Skeletal muscle satellite cell (primary cell): ENCODE measurements around the gene NSD1. TPM values are rescaled to one million over a fixed set of nuclear protein-coding genes. Genes with fewer than 3 reads are reported as not detected.

Experiments
- H3K27me3 ChIP-seq: 2 replicates; pipeline ENCODE4 v1.7.0; 2013; ENCODE audit warnings: low read length; ENCODE audit not compliant: control insufficient read depth, insufficient read depth
- H3K36me3 ChIP-seq: 2 replicates; pipeline ENCODE4 v1.7.0; 2013; ENCODE audit warnings: mild to moderate bottlenecking, control low read depth, low read length; ENCODE audit not compliant: insufficient read depth
- H3K4me1 ChIP-seq: 2 replicates; pipeline ENCODE4 v1.7.0; 2013; ENCODE audit warnings: low read length; ENCODE audit not compliant: control insufficient read depth, insufficient read depth
- H3K4me2 ChIP-seq: 2 replicates; pipeline ENCODE4 v1.7.0; 2013; ENCODE audit warnings: mild to moderate bottlenecking, low read length
- H3K4me3 ChIP-seq: 2 replicates; pipeline ENCODE4 v1.7.0; 2013; ENCODE audit warnings: low read length
- H3K9ac ChIP-seq: 2 replicates; pipeline ENCODE4 v1.7.0; 2013; ENCODE audit warnings: mild to moderate bottlenecking, low read depth, low read length, moderate library complexity
- H3K9me3 ChIP-seq: replicated peaks from 2 replicates; pipeline ENCODE4 v1.7.0; 2013; ENCODE audit warnings: mild to moderate bottlenecking, control low read depth, low read length
- total RNA-seq: library from RNA; depleted of rRNA; stranded (reverse); fragments of >200 nt; gene quantifications from 2 replicates; pipeline ENCODE4 v1.2.3, GENCODE V29; 2012; rRNA removed

Gene NSD1
- total RNA-seq = 28.1 and 29.7 TPM in 2 replicates

DNA sequence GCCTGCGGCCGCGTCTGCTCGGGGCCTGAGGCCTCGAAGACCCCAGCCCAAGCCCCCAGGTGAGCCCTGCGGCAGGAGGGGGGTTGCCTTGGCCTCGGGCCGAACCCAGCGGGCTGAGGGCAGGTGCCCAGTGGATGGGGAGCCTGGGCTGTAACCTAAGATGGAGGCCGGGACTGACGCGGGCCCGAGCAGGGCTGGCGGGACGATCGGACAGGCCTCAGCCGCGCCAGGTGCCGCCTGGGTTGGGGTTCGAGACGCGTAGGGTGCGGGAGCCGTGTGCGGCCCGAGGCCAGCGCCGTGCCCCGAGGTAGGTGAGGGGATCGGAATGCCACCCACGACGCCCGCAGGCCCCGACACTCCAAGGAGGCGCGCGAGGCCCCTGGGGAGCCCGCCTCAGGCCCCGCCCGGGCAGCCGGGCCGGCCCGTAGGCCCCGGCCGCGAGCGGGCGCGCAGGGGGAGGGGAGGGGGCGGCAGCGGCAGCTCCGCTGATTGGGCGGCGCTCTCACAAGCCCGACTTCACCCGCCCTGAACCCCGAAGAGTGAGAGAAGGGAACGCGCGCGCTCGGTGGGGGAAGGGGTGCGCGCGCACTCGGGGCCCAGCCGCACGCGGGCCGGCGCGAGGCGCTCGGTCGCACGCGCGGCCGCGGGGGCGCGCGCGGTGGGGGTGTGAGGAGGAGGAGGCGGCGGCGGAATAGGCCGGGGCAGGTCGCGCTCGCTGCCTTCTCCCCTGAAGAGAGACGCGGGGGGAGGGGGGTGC is at the start of gene NSD1:
Gene NSD1, plus strand, starts transcription at position 678 of the 757 bp plus-strand sequence. CDS start 1,331 bp downstream, outside the sequence.
- peak within 1 kb of the TSS; percentile 84 for H3K4me3 ChIP-seq
- H3K27me3 ChIP-seq = no peaks in the 10 kb centered on the region
- peak within 1 kb of the TSS; percentile 88 for H3K9ac ChIP-seq
- H3K36me3 ChIP-seq = peaks cover 27% of the 10 kb centered on the region
- peak within 1 kb of the TSS; percentile 93 for H3K4me2 ChIP-seq
- no peaks in the 10 kb centered on the region for H3K9me3 ChIP-seq
- peaks cover 45% of the 10 kb centered on the region for H3K4me1 ChIP-seq

DNA sequence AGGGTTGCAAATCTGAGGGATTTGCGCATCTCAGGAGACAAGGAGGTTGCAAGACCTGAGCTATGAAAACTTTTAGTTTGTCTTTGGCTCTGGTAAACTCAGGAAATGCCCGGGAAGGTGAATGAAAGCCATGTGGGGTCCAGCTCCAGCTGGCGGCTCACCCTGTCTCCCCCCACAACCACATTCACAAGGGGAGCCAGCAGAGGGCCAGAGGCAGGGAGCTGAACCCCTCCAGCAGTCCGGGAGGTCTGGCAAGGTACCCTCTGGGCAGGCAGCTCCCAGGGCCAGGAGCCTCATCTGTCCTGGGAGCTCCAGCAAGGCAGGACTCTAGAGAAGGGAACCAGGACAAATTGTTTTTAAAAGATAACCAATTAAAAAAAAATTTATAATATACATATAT is 49.4 kb upstream of the NSD1 start:
- no peak overlapping the region for H3K4me3 ChIP-seq
- no peak overlapping the region for H3K9ac ChIP-seq
- H3K9me3 ChIP-seq = no peaks in the 10 kb centered on the region
- H3K36me3 ChIP-seq = no peaks in the 10 kb centered on the region
- H3K4me1 ChIP-seq = peaks cover 14% of the 10 kb centered on the region
- no peak overlapping the region for H3K4me2 ChIP-seq
- peaks cover 32% of the 10 kb centered on the region for H3K27me3 ChIP-seq

DNA sequence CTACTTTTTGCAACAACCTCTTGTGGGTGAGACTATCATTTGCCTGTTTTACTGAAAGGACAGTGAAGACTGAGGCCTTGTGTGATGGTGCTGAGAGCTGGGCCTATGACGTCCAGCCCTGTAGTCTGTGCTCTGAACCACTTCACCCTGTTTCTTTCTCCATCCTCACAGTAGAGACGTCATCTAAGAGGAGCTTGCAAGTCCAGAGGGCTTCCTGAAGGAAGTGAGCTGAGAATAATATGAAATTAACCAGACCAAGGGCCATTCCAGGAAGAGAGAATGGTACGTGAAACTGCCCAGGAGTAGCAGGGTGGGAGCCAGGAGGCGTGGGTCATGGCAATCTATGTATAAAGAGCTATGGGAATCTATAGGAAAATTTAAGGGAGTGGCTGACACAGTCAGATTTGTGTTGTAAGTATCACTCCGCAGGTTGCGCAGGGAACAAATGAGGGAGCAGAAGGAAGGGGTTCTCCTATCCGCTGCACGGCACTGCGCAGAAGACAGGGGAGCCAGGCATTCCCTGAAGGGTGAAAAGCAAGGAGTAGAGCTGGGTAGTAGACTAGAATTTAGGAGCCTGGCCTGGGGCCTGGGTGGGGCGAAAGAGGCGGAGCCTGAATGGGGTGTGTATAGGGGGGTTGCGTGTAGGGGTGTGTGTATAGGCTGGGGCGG is 47.5 kb upstream of the NSD1 start:
- Histone ChIP-seq H3K4me2 (no peak overlapping the region), H3K9me3 (no peaks in the 10 kb centered on the region)

DNA sequence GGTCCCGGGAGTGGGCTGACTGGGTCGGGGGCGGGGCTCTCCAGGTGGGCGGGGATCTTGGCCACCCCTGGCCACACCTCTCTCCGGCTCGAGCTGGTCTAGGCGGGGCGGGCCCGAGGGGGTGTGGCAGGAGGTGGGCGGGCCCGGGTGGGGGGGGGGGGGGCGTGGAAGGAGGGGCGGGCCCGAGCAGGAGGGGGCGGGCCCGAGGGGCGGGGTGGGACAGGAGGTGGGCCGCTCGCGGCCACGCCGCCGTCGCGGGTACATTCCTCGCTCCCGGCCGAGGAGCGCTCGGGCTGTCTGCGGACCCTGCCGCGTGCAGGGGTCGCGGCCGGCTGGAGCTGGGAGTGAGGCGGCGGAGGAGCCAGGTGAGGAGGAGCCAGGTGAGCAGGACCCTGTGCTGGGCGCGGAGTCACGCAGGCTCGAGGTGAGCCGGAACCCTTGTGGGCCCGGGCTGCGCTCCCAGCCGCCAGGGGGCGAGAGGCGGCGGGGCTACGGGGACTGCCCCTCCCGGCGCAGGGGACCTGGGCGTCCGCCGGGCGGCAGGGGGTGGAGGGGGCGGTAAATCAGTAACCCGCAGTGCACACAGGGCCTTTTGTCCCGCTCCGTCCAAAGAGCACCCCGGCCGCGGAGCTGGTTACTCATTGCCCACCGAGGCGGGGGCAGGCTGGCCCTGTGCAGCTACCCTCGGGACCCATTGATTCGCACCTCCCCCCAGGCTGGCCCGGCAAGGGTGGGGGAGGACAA is 46.7 kb upstream of the NSD1 start, which contains the start of gene FGFR4:
Gene FGFR4, plus strand, starts transcription at position 262 of the 744 bp plus-strand sequence. CDS start 2,688 bp downstream, outside the sequence.
- Histone ChIP-seq H3K9me3 (no peaks in the 10 kb centered on the region), H3K4me1 (peaks cover 24% of the 10 kb centered on the region), H3K36me3 (no peaks in the 10 kb centered on the region), H3K4me3 (peak within 1 kb of the TSS; percentile 73), H3K4me2 (peak within 1 kb of the TSS; percentile 80), H3K27me3 (peaks cover 57% of the 10 kb centered on the region), H3K9ac (peak within 1 kb of the TSS; percentile 64)

More for the DNA sequence above, 47.5 kb upstream of the NSD1 start:
- no peaks in the 10 kb centered on the region for H3K36me3 ChIP-seq
- peaks cover 24% of the 10 kb centered on the region for H3K4me1 ChIP-seq
- H3K27me3 ChIP-seq = peaks cover 50% of the 10 kb centered on the region
- H3K9ac ChIP-seq = no peak overlapping the region
- H3K4me3 ChIP-seq = no peak overlapping the region

- Histone ChIP-seq H3K4me1 (peaks cover 24% of the 10 kb centered on the region), H3K9me3 (no peaks in the 10 kb centered on the region), H3K4me2 (peak overlapping the region; percentile 80), H3K4me3 (peak overlapping the region; percentile 73), H3K36me3 (no peaks in the 10 kb centered on the region), H3K27me3 (peaks cover 64% of the 10 kb centered on the region), H3K9ac (peak overlapping the region; percentile 64)
Measured at GRCh38 chr5:177087398-177088005, 46.1 kb upstream of the NSD1 start.

DNA sequence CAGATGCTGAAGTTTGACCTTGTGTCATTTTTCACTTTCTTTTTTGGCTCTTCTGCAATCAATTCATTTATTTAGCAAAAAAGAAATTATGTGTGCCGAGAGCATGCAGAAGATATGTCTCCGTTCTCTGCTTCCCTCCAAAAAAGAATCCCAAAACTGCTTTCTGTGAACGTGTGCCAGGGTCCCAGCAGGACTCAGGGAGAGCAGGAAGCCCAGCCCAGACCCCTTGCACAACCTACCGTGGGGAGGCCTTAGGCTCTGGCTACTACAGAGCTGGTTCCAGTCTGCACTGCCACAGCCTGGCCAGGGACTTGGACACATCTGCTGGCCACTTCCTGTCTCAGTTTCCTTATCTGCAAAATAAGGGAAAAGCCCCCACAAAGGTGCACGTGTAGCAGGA is 44.4 kb upstream of the NSD1 start:
- H3K4me2 ChIP-seq = peak overlapping the region; percentile 33
- H3K9ac ChIP-seq = no peak overlapping the region
- peaks cover 26% of the 10 kb centered on the region for H3K4me1 ChIP-seq
- H3K27me3 ChIP-seq = peaks cover 58% of the 10 kb centered on the region
- no peak overlapping the region for H3K4me3 ChIP-seq
- no peaks in the 10 kb centered on the region for H3K9me3 ChIP-seq
- no peaks in the 10 kb centered on the region for H3K36me3 ChIP-seq

DNA sequence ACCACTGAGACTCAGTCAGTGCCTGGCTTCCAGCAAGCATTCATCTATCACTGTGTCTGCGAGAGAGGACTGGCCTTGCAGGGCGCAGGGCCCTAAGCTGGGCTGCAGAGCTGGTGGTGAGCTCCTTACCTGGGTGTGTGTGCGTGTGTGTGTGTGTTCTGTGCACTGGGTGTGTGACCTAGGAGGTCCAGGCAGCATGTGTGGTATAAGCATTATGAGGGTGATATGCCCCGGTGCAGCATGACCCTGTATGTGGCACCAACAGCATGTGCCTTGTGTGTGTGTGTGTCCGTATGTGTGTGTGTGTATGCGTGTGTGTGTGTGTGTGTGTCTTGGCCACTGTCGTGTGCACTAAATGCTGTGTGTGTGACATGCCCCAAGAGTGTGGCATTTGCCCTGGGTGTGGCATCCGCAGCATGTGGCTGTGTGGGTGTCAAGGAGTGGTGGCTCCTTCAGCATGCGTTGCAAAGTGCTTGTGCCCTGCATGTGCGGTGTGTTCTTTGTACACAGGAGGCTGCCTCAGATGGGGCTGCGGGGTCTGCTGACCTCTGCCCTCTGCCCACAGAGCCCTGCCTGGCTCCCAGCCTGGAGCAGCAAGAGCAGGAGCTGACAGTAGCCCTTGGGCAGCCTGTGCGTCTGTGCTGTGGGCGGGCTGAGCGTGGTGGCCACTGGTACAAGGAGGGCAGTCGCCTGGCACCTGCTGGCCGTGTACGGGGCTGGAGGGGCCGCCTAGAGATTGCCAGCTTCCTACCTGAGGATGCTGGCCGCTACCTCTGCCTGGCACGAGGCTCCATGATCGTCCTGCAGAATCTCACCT is 43.5 kb upstream of the NSD1 start:
- Histone ChIP-seq H3K27me3 (peaks cover 60% of the 10 kb centered on the region), H3K9me3 (no peaks in the 10 kb centered on the region), H3K36me3 (no peaks in the 10 kb centered on the region), H3K9ac (no peak overlapping the region), H3K4me1 (peaks cover 34% of the 10 kb centered on the region), H3K4me2 (peak overlapping the region; percentile 33), H3K4me3 (no peak overlapping the region)

- Histone ChIP-seq H3K4me2 (no peak overlapping the region), H3K36me3 (no peaks in the 10 kb centered on the region), H3K27me3 (peaks cover 59% of the 10 kb centered on the region), H3K4me3 (no peak overlapping the region), H3K9ac (no peak overlapping the region), H3K4me1 (peaks cover 37% of the 10 kb centered on the region), H3K9me3 (no peaks in the 10 kb centered on the region)
Measured at GRCh38 chr5:177090813-177091212, 42.8 kb upstream of the NSD1 start.

- H3K4me2 ChIP-seq = no peak overlapping the region
- H3K36me3 ChIP-seq = no peaks in the 10 kb centered on the region
- peaks cover 59% of the 10 kb centered on the region for H3K27me3 ChIP-seq
- no peaks in the 10 kb centered on the region for H3K9me3 ChIP-seq
- H3K4me3 ChIP-seq = no peak overlapping the region
- H3K9ac ChIP-seq = no peak overlapping the region
- peaks cover 37% of the 10 kb centered on the region for H3K4me1 ChIP-seq
Measured at GRCh38 chr5:177091232-177091631, 42.3 kb upstream of the NSD1 start.

- Histone ChIP-seq H3K27me3 (peaks cover 55% of the 10 kb centered on the region), H3K9ac (no peak overlapping the region), H3K9me3 (no peaks in the 10 kb centered on the region), H3K36me3 (no peaks in the 10 kb centered on the region), H3K4me3 (no peak overlapping the region), H3K4me1 (peaks cover 34% of the 10 kb centered on the region), H3K4me2 (no peak overlapping the region)
Measured at GRCh38 chr5:177092178-177093081, 41.1 kb upstream of the NSD1 start.
